ENCODE measurements around the gene PANK1.

The PANK1 gene

GRCh38 chr10:89556600-89556999 lies 88.4 kb downstream of the PANK1 start:
- Histone ChIP-seq H3K4me2 (ENCODE audit: low read length) (no peak overlapping the region), H3K79me2 (ENCODE audit: low read length) (no peaks in the 10 kb centered on the region), H3K27ac (ENCODE audit: low read length) (no peak overlapping the region), H3K9me3 (ENCODE audit: insufficient read depth, low read length) (no peaks in the 10 kb centered on the region), H3K36me3 (replicated peaks; ENCODE audit: low read depth, low read length) (no peaks in the 10 kb centered on the region), H2AFZ (ENCODE audit: low read depth, low read length) (no peak overlapping the region), H4K20me1 (ENCODE audit: insufficient read depth, low read length) (no peaks in the 10 kb centered on the region), H3K27me3 (ENCODE audit: low read depth, low read length) (no peaks in the 10 kb centered on the region), H3K4me3 (ENCODE audit: low read length) (no peak overlapping the region), H3K4me1 (ENCODE audit: low read length) (no peaks in the 10 kb centered on the region), H3K9ac (ENCODE audit: low read length) (no peak overlapping the region)
- TF ChIP-seq EZH2phosphoT487 (IDR thresholded peaks at IDR 0.05; ENCODE audit: low read depth) (no peak), CTCF (IDR thresholded peaks at IDR 0.05; ENCODE audit: low read depth, low read length) (no peak)

GRCh38 chr10:89555688-89556445 lies 89.2 kb downstream of the PANK1 start:
- Histone ChIP-seq H3K27ac (ENCODE audit: low read length) (no peak overlapping the region), H2AFZ (ENCODE audit: low read depth, low read length) (no peak overlapping the region), H3K4me3 (ENCODE audit: low read length) (no peak overlapping the region), H3K9ac (ENCODE audit: low read length) (no peak overlapping the region), H3K4me1 (ENCODE audit: low read length) (no peaks in the 10 kb centered on the region), H3K4me2 (ENCODE audit: low read length) (no peak overlapping the region), H3K79me2 (ENCODE audit: low read length) (no peaks in the 10 kb centered on the region), H4K20me1 (ENCODE audit: insufficient read depth, low read length) (no peaks in the 10 kb centered on the region), H3K36me3 (replicated peaks; ENCODE audit: low read depth, low read length) (no peaks in the 10 kb centered on the region), H3K9me3 (ENCODE audit: insufficient read depth, low read length) (no peaks in the 10 kb centered on the region), H3K27me3 (ENCODE audit: low read depth, low read length) (no peaks in the 10 kb centered on the region)
- TF ChIP-seq EZH2phosphoT487 (IDR thresholded peaks at IDR 0.05; ENCODE audit: low read depth) = no peak
- TF ChIP-seq CTCF (IDR thresholded peaks at IDR 0.05; ENCODE audit: low read depth, low read length) = no peak

- H4K20me1 ChIP-seq (ENCODE audit: insufficient read depth, low read length) = no peaks in the 10 kb centered on the region
- no peaks in the 10 kb centered on the region for H3K4me1 ChIP-seq (ENCODE audit: low read length)
- H3K79me2 ChIP-seq (ENCODE audit: low read length) = no peaks in the 10 kb centered on the region
- H3K4me2 ChIP-seq (ENCODE audit: low read length) = no peak overlapping the region
- H2AFZ ChIP-seq (ENCODE audit: low read depth, low read length) = no peak overlapping the region
- no peak overlapping the region for H3K4me3 ChIP-seq (ENCODE audit: low read length)
- no peak for TF ChIP-seq CTCF (IDR thresholded peaks at IDR 0.05; ENCODE audit: low read depth, low read length)
- no peak for TF ChIP-seq EZH2phosphoT487 (IDR thresholded peaks at IDR 0.05; ENCODE audit: low read depth)
- no peaks in the 10 kb centered on the region for H3K27me3 ChIP-seq (ENCODE audit: low read depth, low read length)
- no peak overlapping the region for H3K9ac ChIP-seq (ENCODE audit: low read length)
- H3K9me3 ChIP-seq (ENCODE audit: insufficient read depth, low read length) = no peaks in the 10 kb centered on the region
- H3K27ac ChIP-seq (ENCODE audit: low read length) = no peak overlapping the region
- no peaks in the 10 kb centered on the region for H3K36me3 ChIP-seq (replicated peaks; ENCODE audit: low read depth, low read length)
Measured at GRCh38 chr10:89554433-89554832, 90.6 kb downstream of the PANK1 start.

GRCh38 chr10:89553064-89553734 lies 91.8 kb downstream of the PANK1 start:
- Histone ChIP-seq H3K36me3 (replicated peaks; ENCODE audit: low read depth, low read length) (no peaks in the 10 kb centered on the region), H3K4me2 (ENCODE audit: low read length) (no peak overlapping the region), H3K27ac (ENCODE audit: low read length) (no peak overlapping the region), H4K20me1 (ENCODE audit: insufficient read depth, low read length) (no peaks in the 10 kb centered on the region), H3K4me3 (ENCODE audit: low read length) (no peak overlapping the region), H3K27me3 (ENCODE audit: low read depth, low read length) (no peaks in the 10 kb centered on the region), H2AFZ (ENCODE audit: low read depth, low read length) (no peak overlapping the region), H3K9me3 (ENCODE audit: insufficient read depth, low read length) (no peaks in the 10 kb centered on the region), H3K79me2 (ENCODE audit: low read length) (no peaks in the 10 kb centered on the region), H3K9ac (ENCODE audit: low read length) (no peak overlapping the region), H3K4me1 (ENCODE audit: low read length) (no peaks in the 10 kb centered on the region)
- TF ChIP-seq EZH2phosphoT487 (IDR thresholded peaks at IDR 0.05; ENCODE audit: low read depth) (no peak), CTCF (IDR thresholded peaks at IDR 0.05; ENCODE audit: low read depth, low read length) (no peak)
